ENCODE measurements around the gene FOXJ1.

FOXJ1 gene

GRCh38 chr17:76123749-76124581 lies 17.1 kb downstream of the FOXJ1 start:
- no peak for DNase-seq

GRCh38 chr17:76123191-76123499 lies 17.9 kb downstream of the FOXJ1 start:
- DNase-seq = no peak

GRCh38 chr17:76122431-76123190 lies 18.4 kb downstream of the FOXJ1 start:
- no peak for DNase-seq

GRCh38 chr17:76121932-76122430 lies 19.1 kb downstream of the FOXJ1 start:
- peak; percentile 17 to 42 for DNase-seq

GRCh38 chr17:76120658-76121008 lies 20.4 kb downstream of the FOXJ1 start:
- DNase-seq = no peak

- no peak for DNase-seq
These were observed 21.4 kb downstream of the FOXJ1 start for GRCh38 chr17:76119409-76120371.

- DNase-seq = no peak
These were observed 25.8 kb downstream of the FOXJ1 start for GRCh38 chr17:76115138-76115754.

GRCh38 chr17:76111956-76112355 lies 29.1 kb downstream of the FOXJ1 start:
- no peak for DNase-seq

- DNase-seq = no peak
These were observed 33.5 kb downstream of the FOXJ1 start for GRCh38 chr17:76107509-76107908.

GRCh38 chr17:76106703-76107102 lies 34.3 kb downstream of the FOXJ1 start:
- no peak for DNase-seq

GRCh38 chr17:76104896-76105231 lies 36.2 kb downstream of the FOXJ1 start:
- no peak for DNase-seq

GRCh38 chr17:76104140-76104895 lies 36.7 kb downstream of the FOXJ1 start:
- DNase-seq = no peak

GRCh38 chr17:76103274-76104139 lies 37.5 kb downstream of the FOXJ1 start, which contains the start of gene EXOC7:
TSS of gene EXOC7 (minus strand) at chr17:76103787. CDS start at chr17:76103692, 95 bp downstream.
- DNase-seq = peak; percentile 90 to 92

GRCh38 chr17:76102944-76103273 lies 38.1 kb downstream of the FOXJ1 start:
- DNase-seq = no peak

- DNase-seq = no peak
These were observed 43.2 kb downstream of the FOXJ1 start for GRCh38 chr17:76097716-76098295.

- DNase-seq = no peak
These were observed 45.1 kb downstream of the FOXJ1 start for GRCh38 chr17:76095943-76096342.

GRCh38 chr17:76094046-76094445 lies 47.0 kb downstream of the FOXJ1 start:
- no peak for DNase-seq

GRCh38 chr17:76092526-76093413 lies 48.3 kb downstream of the FOXJ1 start:
- DNase-seq = no peak

GRCh38 chr17:76091526-76092286 lies 49.3 kb downstream of the FOXJ1 start:
- DNase-seq = no peak

Data from stimulated activated CD4-positive, alpha-beta T cell treated with anti-CD3 and anti-CD28 coated beads, Interleukin-4, amount 100 ng/mL, for 4 hours (primary cell).